GM08714 (cell line): ENCODE data around the gene CIRBP.
"Not testable (repeated sequence)": the region's sequence is repeated elsewhere in the genome, so short reads cannot be mapped to it uniquely, and the experiment has no call there.

Source experiments
- H3K4me3 ChIP-seq: fragments of 200-500 bp; sonication (Bioruptor generic); 2 replicates; pipeline ENCODE4 v1.5.1; 2014; ENCODE audit warnings: mild to moderate bottlenecking, low read length, inconsistent platforms
- ZNF274 ChIP-seq: IDR thresholded peaks from 2 replicates; pipeline ENCODE4 v1.6.1; 2012; ENCODE audit warnings: mild to moderate bottlenecking, low read depth, low read length

The CIRBP gene

GRCh38 chr19:1309977-1310852, 41.1 kb downstream of the CIRBP start:
- no peak overlapping the region for H3K4me3 ChIP-seq
- no peak for TF ChIP-seq ZNF274

- H3K4me3 ChIP-seq: no peak overlapping the region
- TF ChIP-seq ZNF274: no peak
These were observed 41.7 kb downstream of the CIRBP start for GRCh38 chr19:1310853-1311180.

- TF ChIP-seq ZNF274: no peak
- H3K4me3 ChIP-seq: no peak overlapping the region
These were observed 42.5 kb downstream of the CIRBP start for GRCh38 chr19:1311543-1312091.

GRCh38 chr19:1312767-1313694, 43.9 kb downstream of the CIRBP start:
- H3K4me3 ChIP-seq: no peak overlapping the region
- no peak for TF ChIP-seq ZNF274

GRCh38 chr19:1313695-1314613, 44.8 kb downstream of the CIRBP start:
- H3K4me3 ChIP-seq: no peak overlapping the region
- no peak for TF ChIP-seq ZNF274

- TF ChIP-seq ZNF274: no peak
- H3K4me3 ChIP-seq: no peak overlapping the region
These were observed 46.5 kb downstream of the CIRBP start for GRCh38 chr19:1315470-1316166.

GRCh38 chr19:1316466-1316865, 47.3 kb downstream of the CIRBP start:
- no peak for TF ChIP-seq ZNF274
- H3K4me3 ChIP-seq: no peak overlapping the region

- no peak for TF ChIP-seq ZNF274
- H3K4me3 ChIP-seq: no peak overlapping the region
These were observed 48.3 kb downstream of the CIRBP start for GRCh38 chr19:1317274-1318003.

- no peak for TF ChIP-seq ZNF274
- no peak overlapping the region for H3K4me3 ChIP-seq
These were observed 49.7 kb downstream of the CIRBP start for GRCh38 chr19:1318678-1319471.

GRCh38 chr19:1320282-1320650, 51.1 kb downstream of the CIRBP start:
- not testable (repeated sequence) for H3K4me3 ChIP-seq

- H3K4me3 ChIP-seq: no peak overlapping the region
- no peak for TF ChIP-seq ZNF274
These were observed 52.4 kb downstream of the CIRBP start for GRCh38 chr19:1321539-1321938.
